Activated CD8-positive, alpha-beta memory T cell treated with anti-CD3 and anti-CD28 coated beads, Interleukin-2, amount 50 U/mL, for 24 hours (primary cell): Measurements from ENCODE around the gene RFNG.

Experiments used
- DNase-seq: peaks from one replicate; pipeline ENCODE4 v3.0.0-alpha.2; 2020; ENCODE audit errors: extremely low read depth

Gene RFNG

DNA sequence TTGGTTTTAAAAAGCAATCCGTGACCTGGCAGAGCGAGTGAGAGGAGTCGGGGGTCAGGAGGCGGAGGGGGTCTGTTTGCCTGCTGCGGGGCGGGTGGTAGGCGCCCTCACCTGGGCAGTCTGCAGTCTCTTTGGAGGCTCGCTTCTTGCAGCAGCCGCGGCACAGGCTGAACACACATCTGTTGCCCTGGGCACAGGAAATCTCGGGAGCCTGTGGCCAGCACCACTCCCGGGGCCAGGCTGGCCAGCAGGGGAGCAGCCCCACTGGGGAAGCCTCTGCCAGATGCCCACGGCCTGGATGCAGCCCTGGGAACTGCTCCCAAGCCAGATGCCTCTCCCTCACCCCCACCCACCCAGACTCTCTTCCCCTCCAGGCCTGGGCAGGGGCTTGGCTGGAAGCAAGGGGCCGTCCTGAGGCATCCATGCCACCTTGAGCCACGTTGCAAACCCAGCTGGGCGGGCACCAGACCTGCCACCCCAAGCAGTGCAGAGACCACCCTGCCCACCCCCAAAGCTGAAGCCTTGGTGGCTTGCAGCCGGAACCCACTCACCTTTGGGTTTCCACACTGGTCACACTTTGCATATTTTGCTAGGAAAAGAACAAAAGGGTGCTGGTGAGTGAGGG, 6.7 kb upstream of the RFNG start:
- no peak for DNase-seq

GRCh38 chr17:82056729-82057621, 5.4 kb upstream of the RFNG start:
- DNase-seq: no peak

- no peak for DNase-seq
Observed at GRCh38 chr17:82055965-82056728, 4.5 kb upstream of the RFNG start.

DNA sequence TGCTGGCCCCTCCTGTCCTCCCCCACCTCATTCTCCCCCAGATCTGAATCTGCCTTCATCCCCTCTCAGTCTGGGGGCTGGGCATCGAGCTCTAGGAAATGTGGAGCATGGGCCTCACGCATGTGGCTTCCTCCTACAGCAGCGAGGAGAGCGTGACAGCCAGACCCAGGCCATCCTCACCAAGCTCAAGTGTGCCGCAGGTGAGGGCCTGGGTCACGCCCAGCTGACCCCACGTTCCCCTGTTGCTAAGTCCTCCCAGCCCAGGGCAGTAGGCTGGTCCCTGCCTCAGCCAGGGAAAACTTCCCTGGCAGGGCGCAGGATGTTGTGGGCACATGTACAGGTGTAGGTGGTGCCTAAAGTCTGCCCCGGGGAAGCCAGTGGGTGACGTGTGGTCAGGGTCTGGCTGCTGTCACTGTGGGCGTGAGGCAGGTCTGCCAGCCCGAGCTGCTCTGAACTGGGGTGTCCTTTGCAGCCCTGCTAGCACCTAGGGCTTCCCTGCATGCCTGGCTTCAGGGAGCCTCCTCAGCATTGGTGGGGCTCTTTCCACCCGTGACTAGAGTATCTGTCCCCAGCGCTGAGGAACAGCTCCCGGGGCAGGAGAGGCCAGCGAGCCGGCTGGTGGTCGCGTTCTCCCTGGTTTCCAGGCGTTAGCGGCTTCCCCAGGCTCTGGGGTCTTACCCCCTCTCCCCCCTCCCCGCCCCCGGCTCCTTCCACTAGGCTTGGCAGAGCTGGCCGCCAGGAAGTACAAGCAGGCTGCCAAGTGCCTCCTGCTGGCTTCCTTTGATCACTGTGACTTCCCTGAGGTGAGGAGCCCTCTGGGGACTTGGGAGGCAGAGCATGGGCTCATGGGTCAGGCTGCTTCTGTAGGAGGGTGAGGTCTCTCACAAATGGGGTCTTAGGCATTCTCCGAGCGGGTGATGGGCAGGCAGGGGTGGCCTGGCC, 3.7 kb upstream of the RFNG start:
- no peak for DNase-seq

- DNase-seq: no peak
Observed at GRCh38 chr17:82054351-82055022, 2.9 kb upstream of the RFNG start.

DNA sequence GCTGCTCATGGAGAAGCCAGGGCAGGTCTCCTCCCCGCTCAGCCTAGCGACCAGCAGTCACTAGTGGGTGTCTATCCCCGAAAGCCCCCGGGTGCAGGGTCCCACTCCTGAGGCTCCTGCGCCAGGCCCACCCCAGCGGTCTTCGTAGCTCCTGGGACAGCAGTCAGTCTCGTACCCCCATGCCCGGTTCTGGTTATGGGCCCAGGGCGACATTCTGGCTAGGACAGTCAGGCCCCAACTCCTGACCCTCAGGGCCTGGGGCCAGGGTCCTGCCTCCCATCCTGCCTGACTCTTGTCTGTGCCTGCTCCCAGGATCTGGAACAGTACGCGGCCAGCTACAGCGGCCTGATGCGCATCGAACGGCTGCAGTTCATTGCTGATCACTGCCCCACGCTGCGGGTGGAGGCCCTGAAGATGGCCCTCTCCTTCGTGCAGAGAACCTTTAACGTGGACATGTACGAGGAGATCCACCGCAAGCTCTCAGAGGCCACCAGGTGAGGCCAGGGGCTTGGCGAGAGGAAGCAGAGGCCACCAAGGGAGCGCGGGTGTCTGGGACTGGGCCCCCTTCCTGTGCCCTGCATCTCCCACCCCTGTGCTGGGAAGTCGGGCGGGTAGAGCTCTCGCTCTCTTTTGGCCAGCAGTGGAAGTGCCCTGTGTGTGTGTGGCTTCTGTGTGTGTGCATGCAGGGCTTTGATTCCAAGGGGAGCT, 2.1 kb upstream of the RFNG start:
- DNase-seq: no peak

- DNase-seq: no peak
Observed at GRCh38 chr17:82053130-82053529, 1.5 kb upstream of the RFNG start.

GRCh38 chr17:82052638-82053059, 1.0 kb upstream of the RFNG start:
- DNase-seq: no peak

GRCh38 chr17:82050761-82051641, 610 bp downstream of the RFNG start:
- DNase-seq: no peak

DNA sequence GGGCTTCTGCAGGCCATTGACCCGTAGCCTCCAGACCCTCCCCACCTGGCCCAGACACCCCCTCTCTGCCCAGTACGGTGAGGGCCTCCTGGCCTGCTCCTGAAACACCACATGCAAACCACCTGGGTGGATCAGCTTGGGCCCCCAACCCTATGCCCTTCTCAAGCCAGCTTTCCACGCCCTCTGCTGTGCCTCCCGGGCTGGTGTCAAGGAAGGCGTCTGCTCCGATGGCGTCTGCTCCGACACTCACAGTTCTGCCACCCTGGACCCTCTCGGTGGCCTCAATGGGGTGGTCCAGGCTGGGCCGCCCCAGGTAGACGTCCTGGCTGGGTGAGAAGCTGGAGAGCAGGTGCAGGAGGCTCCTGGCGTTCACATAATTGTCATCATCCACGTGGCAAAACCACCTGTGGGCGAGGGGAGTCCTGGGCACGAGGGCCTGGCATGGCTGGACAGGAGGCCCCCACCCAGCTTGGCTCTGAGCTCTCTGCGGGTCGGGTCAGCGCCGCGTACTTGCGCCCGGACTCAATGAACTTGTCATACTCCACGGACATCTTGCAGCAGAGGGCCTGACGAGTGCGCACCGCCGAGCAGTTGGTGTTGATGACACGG, 1.4 kb downstream of the RFNG start:
- DNase-seq: no peak

- no peak for DNase-seq
Observed at GRCh38 chr17:82049521-82049971, 2.1 kb downstream of the RFNG start.

GRCh38 chr17:82049106-82049505, 2.5 kb downstream of the RFNG start:
- DNase-seq: no peak

DNA sequence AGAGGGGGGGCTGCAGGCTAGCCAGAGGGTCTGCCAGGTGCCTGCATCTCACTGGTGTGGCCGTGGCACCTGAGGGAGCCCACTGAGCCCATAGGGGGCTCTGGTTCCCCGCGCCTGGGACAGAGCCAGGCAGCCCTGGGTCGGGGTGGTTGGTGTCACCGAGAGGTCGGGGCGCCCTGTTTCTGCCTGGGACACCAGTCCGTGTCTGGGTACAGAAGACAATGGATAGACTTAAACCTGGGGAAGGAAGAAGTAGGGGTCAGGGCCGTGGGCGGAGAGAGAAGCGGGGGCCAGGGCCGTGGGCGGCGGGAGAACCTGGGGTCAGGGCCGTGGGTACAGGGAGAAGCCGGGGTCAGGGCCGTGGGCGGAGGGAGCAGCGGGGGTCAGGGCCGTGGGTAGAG, 3.0 kb downstream of the RFNG start:
- DNase-seq: no peak

- DNase-seq: no peak
Observed at GRCh38 chr17:82047914-82048570, 3.6 kb downstream of the RFNG start.

DNA sequence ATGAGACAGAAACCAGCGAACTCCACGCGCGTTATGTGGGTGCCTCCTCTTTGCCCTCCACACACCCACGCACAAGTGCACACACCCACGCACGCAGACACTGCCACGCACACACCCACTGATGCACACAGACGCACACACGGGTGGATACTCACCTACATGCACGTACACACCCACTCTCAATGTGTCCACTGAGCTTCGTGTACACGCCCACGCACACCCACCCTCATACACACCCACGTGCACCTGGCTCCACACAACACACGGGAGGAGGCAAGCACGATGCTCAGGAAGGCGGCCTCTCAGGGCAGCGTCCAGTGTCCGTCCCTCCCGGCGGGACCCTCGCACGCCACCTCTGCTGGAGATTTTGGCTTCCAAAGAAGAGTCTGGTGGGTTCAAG, 4.2 kb downstream of the RFNG start:
- DNase-seq: no peak

- DNase-seq: no peak
Observed at GRCh38 chr17:82046903-82047302, 4.7 kb downstream of the RFNG start.

GRCh38 chr17:82045936-82046484, 5.6 kb downstream of the RFNG start:
- DNase-seq: no peak

DNA sequence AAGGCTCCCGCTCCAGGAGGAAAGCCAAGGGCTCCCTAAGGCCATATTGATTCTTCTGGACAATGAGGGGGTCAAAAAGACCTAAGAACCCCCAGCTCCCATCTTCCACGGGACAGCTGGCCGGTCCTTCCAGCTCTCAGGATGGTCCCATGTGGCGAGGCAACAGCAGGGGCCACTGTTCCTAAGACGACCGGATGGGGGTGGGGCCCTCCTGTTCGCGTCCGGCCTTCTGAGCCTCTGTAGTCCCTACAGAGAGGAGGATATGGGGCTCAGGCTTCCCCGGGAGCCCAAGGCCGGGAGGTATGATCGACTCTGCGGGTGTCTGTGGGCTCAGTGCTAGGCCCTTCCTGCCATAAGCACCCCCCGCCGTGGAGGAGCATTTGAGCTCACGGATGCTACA, 8.1 kb downstream of the RFNG start:
- no peak for DNase-seq
